HepG2 (cell line): ENCODE results near the gene SALL2. TPM values are rescaled to one million over a fixed set of nuclear protein-coding genes. Genes with fewer than 3 reads are reported as not detected.

ENCODE experiments used
- ARID2 ChIP-seq: sonication (generic); formaldehyde crosslinking; IDR thresholded peaks from 2 replicates; pipeline ENCODE4 v1.8.1; 2022; ENCODE audit warnings: mild to moderate bottlenecking, missing genetic modification reagents, borderline replicate concordance
- ARID4A ChIP-seq: sonication (generic); formaldehyde crosslinking; IDR thresholded peaks from 2 replicates; pipeline ENCODE4 v1.5.0; 2020; ENCODE audit warnings: mild to moderate bottlenecking, missing genetic modification reagents, borderline replicate concordance
- ATAD3A ChIP-seq: sonication (generic); formaldehyde crosslinking; IDR thresholded peaks from 2 replicates; pipeline ENCODE4 v1.4.0; 2020; ENCODE audit warnings: missing genetic modification reagents
- FOXA1 ChIP-seq, 2 experiments: fragments of 450-650 bp in 1 of 2; sonication (generic) in 1 of 2; formaldehyde crosslinking in 1 of 2; IDR thresholded peaks; 2 replicates each; pipeline versions ENCODE4 v1.4.0 to v1.6.1; 2016 to 2020; ENCODE audit warnings: missing genetic modification reagents in 1 of 2
- ISX ChIP-seq: sonication (generic); formaldehyde crosslinking; conservative IDR thresholded peaks from 2 replicates; pipeline ENCODE4 v1.5.0; 2020; ENCODE audit warnings: missing genetic modification reagents
- JUND ChIP-seq: sonication (generic); formaldehyde crosslinking; IDR thresholded peaks from 2 replicates; pipeline ENCODE4 v1.8.0; 2022; ENCODE audit warnings: mild to moderate bottlenecking, missing genetic modification reagents
- MIER2 ChIP-seq: IDR thresholded peaks from 2 replicates; pipeline ENCODE4 v1.6.1; 2016; ENCODE audit warnings: missing biosample characterization, missing genetic modification reagents
- POGZ ChIP-seq: sonication (generic); formaldehyde crosslinking; IDR thresholded peaks from 2 replicates; pipeline ENCODE4 v1.4.0; 2020; ENCODE audit warnings: mild to moderate bottlenecking, missing genetic modification reagents
- PRMT3 ChIP-seq: sonication (generic); formaldehyde crosslinking; IDR thresholded peaks from 2 replicates; pipeline ENCODE4 v1.8.1; 2022; ENCODE audit warnings: low read depth, mild to moderate bottlenecking, moderate library complexity, missing genetic modification reagents, borderline replicate concordance
- SKIL ChIP-seq: sonication (generic); formaldehyde crosslinking; IDR thresholded peaks from 2 replicates; pipeline ENCODE4 v1.8.0; 2022; ENCODE audit warnings: missing genetic modification reagents, mild to moderate bottlenecking, moderate library complexity, borderline replicate concordance
- SMAD1 ChIP-seq: sonication (generic); formaldehyde crosslinking; IDR thresholded peaks from 2 replicates; pipeline ENCODE4 v1.4.0; 2020; ENCODE audit warnings: missing genetic modification reagents, low read depth, mild to moderate bottlenecking, borderline replicate concordance
- SMAD3 ChIP-seq: sonication (generic); formaldehyde crosslinking; IDR thresholded peaks from 2 replicates; pipeline ENCODE4 v1.4.0; 2020; ENCODE audit warnings: missing genetic modification reagents
- SP140L ChIP-seq: sonication (generic); formaldehyde crosslinking; IDR thresholded peaks from 2 replicates; pipeline ENCODE4 v1.4.0; 2020; ENCODE audit warnings: missing genetic modification reagents, borderline replicate concordance
- SUZ12 ChIP-seq: fragments of 150-350 bp; IDR thresholded peaks from 2 replicates; pipeline ENCODE4 v1.6.1; 2014; ENCODE audit warnings: low read depth, low read length
- YEATS4 ChIP-seq: sonication (generic); formaldehyde crosslinking; IDR thresholded peaks from 2 replicates; pipeline ENCODE4 v1.4.0; 2020; ENCODE audit warnings: missing genetic modification reagents, borderline replicate concordance
- ZNF280B ChIP-seq: sonication (generic); formaldehyde crosslinking; IDR thresholded peaks from 2 replicates; pipeline ENCODE4 v1.5.0; 2020; ENCODE audit warnings: missing genetic modification reagents, mild to moderate bottlenecking, borderline replicate concordance
- ZNF30 ChIP-seq: sonication (generic); formaldehyde crosslinking; IDR thresholded peaks from 2 replicates; pipeline ENCODE4 v1.5.0; 2020; ENCODE audit warnings: mild to moderate bottlenecking, missing genetic modification reagents
- ZNF512 ChIP-seq: sonication (generic); formaldehyde crosslinking; IDR thresholded peaks from 2 replicates; pipeline ENCODE4 v1.4.0; 2020; ENCODE audit warnings: mild to moderate bottlenecking, missing genetic modification reagents
- ZNF713 ChIP-seq: sonication (generic); formaldehyde crosslinking; IDR thresholded peaks from 2 replicates; pipeline ENCODE4 v1.4.0; 2020; ENCODE audit warnings: mild to moderate bottlenecking, missing genetic modification reagents
- ZNF790 ChIP-seq: sonication (generic); formaldehyde crosslinking; IDR thresholded peaks from 2 replicates; pipeline ENCODE4 v1.8.0; 2022; ENCODE audit warnings: missing genetic modification reagents, mild to moderate bottlenecking, borderline replicate concordance
- polyA plus RNA-seq, 8 experiments: library from polyadenylated mRNA; depleted of rRNA in 3 of 8; stranded (reverse) in 7 of 8; unstranded in 1 of 8; fragments of >200 nt; fragmentation: Illumina TruSeq in 4 of 8; extraction: Trizol in 4 of 8; gene quantifications; 2 replicates each; pipeline versions ENCODE4 v1.2.1 to v1.2.3, GENCODE V29; 2011 to 2016; ENCODE audit warnings: low read depth in 4 of 8, missing spikeins in 1 of 8, mixed read lengths in 1 of 8; ENCODE audit not compliant: insufficient read depth in 1 of 8
- total RNA-seq, 5 experiments: library from RNA; depleted of rRNA; stranded (reverse); fragments of >200 nt; fragmentation: Illumina TruSeq; extraction: Trizol; gene quantifications; 2 replicates each; pipeline ENCODE4 v1.2.3, GENCODE V29; 2016; ENCODE audit warnings: low read depth in 1 of 5

The SALL2 gene
- total and polyA plus RNA-seq, 2 of the 13 experiments (the other 11 are each of a cell fraction or from before 2014, with no cell fraction given): 4.9 to 5.8 TPM

DNA sequence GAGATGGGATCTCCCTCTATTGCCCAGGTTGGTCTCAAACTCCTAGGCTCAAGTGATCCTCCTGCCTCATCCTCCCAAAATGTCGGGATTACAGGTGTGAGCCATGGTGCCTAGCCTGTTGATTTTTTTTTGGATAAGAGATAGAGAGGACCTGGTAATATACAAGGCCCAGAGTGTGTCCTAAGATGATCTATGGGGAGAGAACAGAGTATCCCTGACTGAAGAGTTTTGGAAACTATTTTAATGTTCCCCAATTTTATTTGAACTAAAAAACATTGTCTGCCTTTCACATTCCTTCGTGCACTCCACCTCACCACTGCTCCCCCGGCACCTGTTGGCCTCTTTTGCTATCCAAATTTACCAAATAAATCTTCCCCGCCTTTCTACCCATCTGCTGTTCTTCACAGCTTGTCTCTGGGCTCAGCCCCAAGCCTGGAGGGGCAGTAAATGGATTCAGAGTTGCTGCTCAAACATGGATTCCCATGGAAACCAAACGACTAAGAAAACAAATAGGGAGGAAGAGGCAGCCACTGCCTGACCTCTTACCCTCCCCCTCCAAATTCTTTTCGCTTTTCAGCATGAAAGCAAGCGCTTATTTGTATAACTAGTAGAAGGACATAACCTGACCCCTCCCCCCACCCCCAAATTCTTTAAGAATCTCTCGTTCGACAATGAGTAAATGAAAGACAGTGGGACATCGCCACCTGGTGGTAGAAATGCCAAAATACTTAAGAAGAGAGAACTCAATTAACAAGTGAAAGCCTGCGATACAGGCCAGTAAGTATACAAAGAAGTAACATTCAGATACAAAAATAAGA lies 31.1 kb upstream of the SALL2 start (continued):
- TF ChIP-seq ARID4A (CRISPR knock-in tag) (peak; percentile 28; the same call in 1 of the 2 replicates), ATAD3A (no peak), MIER2 (CRISPR knock-in tag) (peak; percentile 42; the same call in 1 of the 2 replicates), SKIL (no peak), PRMT3 (CRISPR knock-in tag) (no peak), ARID2 (no peak), SMAD1 (CRISPR knock-in tag) (no peak), YEATS4 (CRISPR knock-in tag) (no peak), ISX (CRISPR knock-in tag) (no peak), SMAD3 (CRISPR knock-in tag) (no peak), ZNF713 (no peak), JUND (CRISPR knock-in tag) (no peak), SP140L (CRISPR knock-in tag) (no peak), FOXA1 (IDR thresholded peaks at IDR 0.05) (no peak), FOXA1 (CRISPR knock-in tag; IDR thresholded peaks at IDR 0.05) (peak; percentile 63), POGZ (CRISPR knock-in tag) (no peak), ZNF512 (CRISPR knock-in tag) (no peak), SUZ12 (no peak), ZNF30 (CRISPR knock-in tag) (no peak), ZNF790 (CRISPR knock-in tag) (no peak), ZNF280B (CRISPR knock-in tag) (no peak)
